Kidney epithelial cell (primary cell): ENCODE results near the gene SLC35G6. TPM values are rescaled to one million over a fixed set of nuclear protein-coding genes. Genes with fewer than 3 reads are reported as not detected.
"Not testable (repeated sequence)": the region's sequence is repeated elsewhere in the genome, so short reads cannot be mapped to it uniquely, and the experiment has no call there.

ENCODE experiments used
- DNase-seq: peaks from one replicate; pipeline ENCODE4 v3.0.0-alpha.2; 2010; ENCODE audit warnings: low read depth
- H3K27me3 ChIP-seq: 2 replicates; pipeline ENCODE4 v1.6.0; 2011; ENCODE audit warnings: low read length; ENCODE audit not compliant: control insufficient read depth, insufficient read depth
- H3K36me3 ChIP-seq: 2 replicates; pipeline ENCODE4 v1.5.1; 2011; ENCODE audit warnings: low read length; ENCODE audit not compliant: control insufficient read depth, insufficient read depth
- H3K4me3 ChIP-seq: 2 replicates; pipeline ENCODE4 v1.5.1; 2011; ENCODE audit warnings: low read depth, mild to moderate bottlenecking, control low read depth, low read length
- CTCF ChIP-seq: IDR thresholded peaks from 2 replicates; pipeline ENCODE4 v1.5.1; 2011; ENCODE audit warnings: mild to moderate bottlenecking, moderate library complexity, low read length, control low read depth, inconsistent platforms; ENCODE audit not compliant: insufficient read depth, poor library complexity, severe bottlenecking
- total RNA-seq: library from RNA; depleted of rRNA; stranded (reverse); fragments of >200 nt; gene quantifications from 2 replicates; pipeline ENCODE4 v1.2.3, GENCODE V29; 2015

Gene SLC35G6
- total RNA-seq = not detected in 2 replicates

GRCh38 chr17:7481275-7481674 is at the start of gene SLC35G6:
SLC35G6 (plus strand) TSS chr17:7481446; CDS start chr17:7481517, 71 bp downstream.
- not testable (repeated sequence) for DNase-seq, H3K36me3 ChIP-seq, H3K27me3 ChIP-seq, H3K4me3 ChIP-seq

GRCh38 chr17:7432296-7432695 is 49.0 kb upstream of the SLC35G6 start:
- DNase-seq = no peak
- TF ChIP-seq CTCF = no peak
- no peaks in the 10 kb centered on the region for H3K27me3 ChIP-seq
- H3K4me3 ChIP-seq = no peak overlapping the region
- H3K36me3 ChIP-seq = no peaks in the 10 kb centered on the region

GRCh38 chr17:7435676-7436555 is 45.3 kb upstream of the SLC35G6 start:
- Histone ChIP-seq H3K27me3 (peaks cover 2% of the 10 kb centered on the region), H3K4me3 (peak overlapping the region; percentile 73), H3K36me3 (no peaks in the 10 kb centered on the region)
- peak; percentile 48 for TF ChIP-seq CTCF
- no peak for DNase-seq

- DNase-seq = no peak
- Histone ChIP-seq H3K36me3 (no peaks in the 10 kb centered on the region), H3K27me3 (peaks cover 2% of the 10 kb centered on the region), H3K4me3 (peak overlapping the region; percentile 73)
- TF ChIP-seq CTCF = peak; percentile 64
These were observed 44.5 kb upstream of the SLC35G6 start for GRCh38 chr17:7436556-7437368.

- no peak for TF ChIP-seq CTCF
- Histone ChIP-seq H3K36me3 (no peaks in the 10 kb centered on the region), H3K4me3 (peak overlapping the region; percentile 28), H3K27me3 (peaks cover 2% of the 10 kb centered on the region)
- no peak for DNase-seq
These were observed 43.8 kb upstream of the SLC35G6 start for GRCh38 chr17:7437369-7437863.
